Glutamatergic neuron (in vitro differentiated cells): ENCODE results near the gene GOLGA7B. TPM values are rescaled to one million over a fixed set of nuclear protein-coding genes. Genes with fewer than 3 reads are reported as not detected.

Experiments
- DNase-seq: peaks from one replicate; pipeline ENCODE4 v3.0.0; 2022
- H3K27ac Mint-ChIP-seq: one replicate; pipeline ENCODE4 v1.8.0; 2020; ENCODE audit warnings: mild to moderate bottlenecking, mixed read lengths, inconsistent platforms; ENCODE audit not compliant: unreplicated experiment
- H3K27me3 Mint-ChIP-seq: one replicate; pipeline ENCODE4 v1.8.0; 2020; ENCODE audit warnings: mild to moderate bottlenecking, moderate library complexity, mixed read lengths, inconsistent platforms; ENCODE audit not compliant: unreplicated experiment
- H3K36me3 Mint-ChIP-seq: one replicate; pipeline ENCODE4 v1.8.0; 2020; ENCODE audit warnings: mild to moderate bottlenecking, mixed read lengths, inconsistent platforms; ENCODE audit not compliant: unreplicated experiment
- H3K4me1 Mint-ChIP-seq: one replicate; pipeline ENCODE4 v1.8.0; 2020; ENCODE audit warnings: mild to moderate bottlenecking, low read depth, mixed read lengths, inconsistent platforms; ENCODE audit not compliant: unreplicated experiment
- H3K4me3 Mint-ChIP-seq: one replicate; pipeline ENCODE4 v1.8.0; 2020; ENCODE audit warnings: mild to moderate bottlenecking, mixed read lengths, inconsistent platforms; ENCODE audit not compliant: unreplicated experiment
- H3K9me3 Mint-ChIP-seq: one replicate; pipeline ENCODE4 v1.8.0; 2020; ENCODE audit warnings: mild to moderate bottlenecking, moderate library complexity, mixed read lengths, inconsistent platforms; ENCODE audit not compliant: unreplicated experiment
- CTCF ChIP-seq: fragments of 200-600 bp; sonication (generic); IDR thresholded peaks from one replicate; pipeline ENCODE4 v1.5.0; 2021; ENCODE audit not compliant: partially characterized antibody, unreplicated experiment
- total RNA-seq: library from RNA; stranded (reverse); fragmentation: NEBNext Ultra II Directional; extraction: Animal tissue kit (Norgen Biotek cat#: 25700); gene quantifications from one replicate; pipeline ENCODE4 v1.2.1, GENCODE V29; 2021; ENCODE audit not compliant: unreplicated experiment

GOLGA7B gene
- total RNA-seq, 1 donor from 2014 or later = 21.5 TPM

GRCh38 chr10:97911217-97911616 is 61.6 kb downstream of the GOLGA7B start:
- Mint-ChIP-seq H3K9me3 (no peaks in the 10 kb centered on the region), H3K4me3 (no peak overlapping the region), H3K4me1 (peaks cover 4% of the 10 kb centered on the region), H3K27ac (no peak overlapping the region), H3K36me3 (no peaks in the 10 kb centered on the region), H3K27me3 (peaks cover 10% of the 10 kb centered on the region)
- no peak for TF ChIP-seq CTCF
- DNase-seq = no peak

- H3K36me3 Mint-ChIP-seq = no peaks in the 10 kb centered on the region
- peaks cover 6% of the 10 kb centered on the region for H3K27me3 Mint-ChIP-seq
Observed at GRCh38 chr10:97913193-97913592, 63.5 kb downstream of the GOLGA7B start.

GRCh38 chr10:97913614-97914013 is 64.0 kb downstream of the GOLGA7B start:
- no peak overlapping the region for H3K27ac Mint-ChIP-seq
- no peaks in the 10 kb centered on the region for H3K36me3 Mint-ChIP-seq
- H3K27me3 Mint-ChIP-seq = peaks cover 6% of the 10 kb centered on the region
- H3K4me1 Mint-ChIP-seq = peaks cover 4% of the 10 kb centered on the region
- no peak for TF ChIP-seq CTCF
- H3K9me3 Mint-ChIP-seq = peaks cover 6% of the 10 kb centered on the region
- no peak for DNase-seq
- no peak overlapping the region for H3K4me3 Mint-ChIP-seq

More at GRCh38 chr10:97913193-97913592, 63.5 kb downstream of the GOLGA7B start:
- Mint-ChIP-seq H3K9me3 (peaks cover 6% of the 10 kb centered on the region), H3K4me1 (peaks cover 4% of the 10 kb centered on the region), H3K27ac (no peak overlapping the region), H3K4me3 (no peak overlapping the region)
- TF ChIP-seq CTCF = no peak
- DNase-seq = no peak

- DNase-seq = no peak
- Mint-ChIP-seq H3K9me3 (peaks cover 6% of the 10 kb centered on the region), H3K4me1 (peaks cover 4% of the 10 kb centered on the region), H3K36me3 (no peaks in the 10 kb centered on the region), H3K27me3 (peaks cover 6% of the 10 kb centered on the region), H3K27ac (no peak overlapping the region), H3K4me3 (no peak overlapping the region)
- TF ChIP-seq CTCF = no peak
Observed at GRCh38 chr10:97914171-97914836, 64.7 kb downstream of the GOLGA7B start.

GRCh38 chr10:97914837-97915211 is 65.2 kb downstream of the GOLGA7B start:
- Mint-ChIP-seq H3K27ac (no peak overlapping the region), H3K27me3 (peaks cover 6% of the 10 kb centered on the region)
- peak; percentile 92 for TF ChIP-seq CTCF

More at GRCh38 chr10:97914837-97915211, 65.2 kb downstream of the GOLGA7B start:
- DNase-seq = peak; percentile 91
- Mint-ChIP-seq H3K36me3 (no peaks in the 10 kb centered on the region), H3K4me3 (no peak overlapping the region), H3K4me1 (peaks cover 4% of the 10 kb centered on the region), H3K9me3 (peaks cover 6% of the 10 kb centered on the region)
